GM12878 (cell line): ENCODE results near the gene SCRN1. TPM values are rescaled to one million over a fixed set of nuclear protein-coding genes. Genes with fewer than 3 reads are reported as not detected.

ENCODE experiments used
- ATAC-seq: fragments of 200-7000 bp; cut with Tn5 transposase; 3 replicates; pipeline ENCODE4 v1.9.1; 2020; ENCODE audit warnings: mild to moderate bottlenecking, moderate library complexity
- BruUV-seq: library from RNA; stranded (reverse); fragments of 400-500 nt; replicated peaks from 2 replicates; lab custom pipeline; 2021; lab: Mats Ljungman, UMichigan
- CTCF ChIA-PET: fragments of 300-600 bp; sonication (Branson Sonifier 250); formaldehyde crosslinking; extraction: SDS; loops from one replicate; lab custom pipeline; 2021; ENCODE audit warnings: inconsistent platforms; lab: Yijun Ruan, JAX
- POLR2A ChIA-PET: fragments of 350-600 bp; formaldehyde crosslinking; extraction: SDS; loops from one replicate; lab custom pipeline; 2021; ENCODE audit warnings: inconsistent platforms; lab: Charles Lee
- RAD21 ChIA-PET: fragments of 300-600 bp; sonication (Branson Sonifier 250); formaldehyde crosslinking; loops from one replicate; lab custom pipeline; 2023; ENCODE audit warnings: antibody characterized with exemption; ENCODE audit not compliant: unreplicated experiment; lab: Charles Lee
- SMC1A ChIA-PET: fragments of 300-600 bp; sonication (Branson Sonifier 250); formaldehyde crosslinking; loops from one replicate; lab custom pipeline; 2023; ENCODE audit not compliant: unreplicated experiment, uncharacterized antibody; lab: Charles Lee
- DNase-seq: peaks from one replicate; pipeline ENCODE4 v3.0.0-alpha.2; 2011; ENCODE audit warnings: low read depth, low spot score
- FAIRE-seq: peaks from 3 replicates; lab custom pipeline; 2011; peaks lifted over from hg19 to GRCh38; lab: Jason Lieb, UNC
- H2AFZ ChIP-seq: 2 replicates; pipeline ENCODE4 v1.6.0; 2011; ENCODE audit warnings: low read depth, low read length, control low read depth; ENCODE audit not compliant: control insufficient read depth
- H3K27ac ChIP-seq: 2 replicates; pipeline ENCODE4 v1.5.1; 2011; ENCODE audit warnings: control low read depth; ENCODE audit not compliant: control insufficient read depth, insufficient read depth
- H3K27me3 ChIP-seq, 2 experiments: replicated peaks in 1 of 2; 2 replicates each; pipeline versions ENCODE4 v1.6.0 to v1.6.1; 2011; ENCODE audit warnings: low read length in 1 of 2; ENCODE audit not compliant: control insufficient read depth in 2 of 2, insufficient read depth in 2 of 2
- H3K36me3 ChIP-seq, 2 experiments: 2 replicates each; pipeline ENCODE4 v1.5.1; 2011; ENCODE audit warnings: low read length in 1 of 2; ENCODE audit not compliant: control insufficient read depth in 2 of 2, insufficient read depth in 2 of 2
- H3K4me1 ChIP-seq: 2 replicates; pipeline ENCODE4 v1.6.1; 2011; ENCODE audit warnings: mild to moderate bottlenecking, low read length, moderate library complexity, mixed read lengths; ENCODE audit not compliant: control insufficient read depth, insufficient read depth
- H3K4me2 ChIP-seq: 2 replicates; pipeline ENCODE4 v1.6.0; 2011; ENCODE audit warnings: control low read depth; ENCODE audit not compliant: control insufficient read depth, insufficient read depth
- H3K4me3 ChIP-seq: fragments of 200-600 bp; sonication (generic); 2 replicates; pipeline ENCODE4 v1.5.1; 2016
- H3K79me2 ChIP-seq: 2 replicates; pipeline ENCODE4 v1.6.0; 2011; ENCODE audit warnings: low read length; ENCODE audit not compliant: control insufficient read depth, insufficient read depth
- H3K9ac ChIP-seq: 2 replicates; pipeline ENCODE4 v1.8.0; 2011; ENCODE audit warnings: low read length, control low read depth, mixed read lengths; ENCODE audit not compliant: control insufficient read depth, insufficient read depth
- H3K9me3 ChIP-seq: replicated peaks from 3 replicates; pipeline ENCODE4 v1.5.1; 2011; ENCODE audit warnings: mild to moderate bottlenecking, low read length; ENCODE audit not compliant: control insufficient read depth, insufficient read depth
- H4K20me1 ChIP-seq: 2 replicates; pipeline ENCODE4 v1.6.0; 2011; ENCODE audit not compliant: control insufficient read depth, insufficient read depth
- EP300 ChIP-seq, 2 experiments: fragments of 150-350 bp in 1 of 2; IDR thresholded peaks; 2 replicates each; pipeline ENCODE4 v1.6.1; 2011 to 2012; ENCODE audit warnings: low read depth in 2 of 2, low read length in 2 of 2, borderline replicate concordance in 1 of 2, improper control_type of control experiment in 1 of 2, inconsistent platforms in 1 of 2; ENCODE audit not compliant: control insufficient read depth in 1 of 2
- FOS ChIP-seq: IDR thresholded peaks from 3 replicates; pipeline ENCODE4 v1.6.1; 2011; ENCODE audit warnings: borderline replicate concordance; ENCODE audit not compliant: insufficient read length; ENCODE audit errors: extremely low read depth
- HDAC2 ChIP-seq: fragments of 200-600 bp; sonication (generic); IDR thresholded peaks from 2 replicates; pipeline ENCODE4 v1.6.1; 2017
- IRF5 ChIP-seq: fragments of 450-650 bp; IDR thresholded peaks from 2 replicates; pipeline ENCODE4 v1.6.1; 2017; ENCODE audit warnings: borderline replicate concordance
- MTA2 ChIP-seq: fragments of 450-650 bp; IDR thresholded peaks from 2 replicates; pipeline ENCODE4 v1.6.1; 2016; ENCODE audit warnings: low read depth, mild to moderate bottlenecking, moderate library complexity
- NKRF ChIP-seq: fragments of 450-650 bp; conservative IDR thresholded peaks from 2 replicates; pipeline ENCODE4 v1.6.1; 2017; ENCODE audit warnings: mild to moderate bottlenecking, moderate library complexity
- RB1 ChIP-seq: fragments of 450-650 bp; formaldehyde crosslinking; IDR thresholded peaks from 2 replicates; pipeline ENCODE4 v1.6.1; 2017; ENCODE audit warnings: mild to moderate bottlenecking, borderline replicate concordance
- ZNF592 ChIP-seq: fragments of 450-650 bp; IDR thresholded peaks from 2 replicates; pipeline ENCODE4 v1.6.1; 2017; ENCODE audit warnings: mild to moderate bottlenecking, moderate library complexity
- WGBS: methylation state at CpG from one replicate; pipeline ENCODE4 v1.1.6; 2016; ENCODE audit warnings: low lambda C conversion rate; ENCODE audit not compliant: insufficient replicate concordance, insufficient coverage; ENCODE audit errors: missing lambda C conversion rate; 5-methylcytosine and 5-hydroxymethylcytosine counted together
- in situ Hi-C: fragments of 300-500 bp; cut with MboI; formaldehyde crosslinking; loops from 9 replicates; pipeline ENCODE4 v1.14.3; 2018; ENCODE audit warnings: mixed read lengths
- intact Hi-C: fragments of 100-400 bp; cut with micrococcal nuclease; formaldehyde crosslinking; loops from one replicate; pipeline ENCODE4 v1.14.2; 2022; ENCODE audit not compliant: unreplicated experiment
- polyA plus RNA-seq, 11 experiments: library from polyadenylated mRNA; depleted of rRNA in 4 of 11; unstranded in 6 of 11; stranded (reverse) in 5 of 11; fragments of >200 nt; fragmentation: Nextera tagmentation in 4 of 11; fragmentation: Illumina TruSeq in 1 of 11; extraction: Ambion mirVana in 4 of 11; extraction: Trizol in 1 of 11; gene quantifications; 1 replicate in 1 of 11; 2 replicates in 10 of 11; pipeline versions ENCODE4 v1.2.1 to v1.2.3, GENCODE V29; 2011 to 2016; ENCODE audit warnings: inconsistent platforms in 2 of 11, missing spikeins in 2 of 11, low read depth in 1 of 11
- total RNA-seq, 4 experiments: library from RNA; depleted of rRNA in 3 of 4; stranded (reverse); fragments of >200 nt in 3 of 4; fragmentation: Illumina TruSeq in 1 of 4; extraction: Trizol in 1 of 4; gene quantifications; 2 replicates each; pipeline versions ENCODE4 v1.2.1 to v1.2.3, GENCODE V29; 2013 to 2021

SCRN1 gene
- total and polyA plus RNA-seq, 10 of the 15 experiments (the other 5 are each of a cell fraction or from before 2014, with no cell fraction given), result 11.1 to 67.6 (median 41.7) TPM

- ATAC-seq (no peak), DNase-seq (no peak), FAIRE-seq (no peak)
- no peak overlapping the region for H3K4me2 ChIP-seq
- in situ Hi-C loops, result no loop called here
- no peak overlapping the region for H3K4me3 ChIP-seq
- CTCF ChIA-PET, result interaction anchor here (0.6 kb wide), 1 partner anchor 47 kb away, joined by 4 read pairs; no protein-coding TSS in a partner anchor
- H3K79me2 ChIP-seq, result no peaks in the 10 kb centered on the region
- no peak overlapping the region for H3K9ac ChIP-seq
- no peaks in the 10 kb centered on the region for H3K4me1 ChIP-seq
- H3K36me3 ChIP-seq, result no peaks in the 10 kb centered on the region; a peak in 2 of 4 replicates
- H3K9me3 ChIP-seq, result no peaks in the 10 kb centered on the region
- TF ChIP-seq NKRF, result no peak
- TF ChIP-seq RB1, result no peak
- intact Hi-C loops, result no loop called here
- POLR2A ChIA-PET, result interaction anchor here (1.6 kb wide), 1 partner anchor 17 kb away, joined by 4 read pairs; the partner anchor contains the start of genes FKBP14 and PLEKHA8
- RAD21 ChIA-PET, result no interaction called here
- no peaks in the 10 kb centered on the region for H3K27me3 ChIP-seq
- no peaks in the 10 kb centered on the region for H4K20me1 ChIP-seq
- H3K27ac ChIP-seq, result no peak overlapping the region
- H2AFZ ChIP-seq, result no peak overlapping the region
- BruUV-seq, result no TSS peak
- SMC1A ChIA-PET, result no interaction called here
- 98% methylated on average over 6 of the region's 6 CpGs for WGBS
These were observed 20.4 kb upstream of the SCRN1 start for GRCh38 chr7:30010021-30010420.

- DNase-seq, result no peak
- Histone ChIP-seq H3K4me2 (no peak overlapping the region), H3K9me3 (no peaks in the 10 kb centered on the region), H3K4me1 (no peaks in the 10 kb centered on the region), H4K20me1 (no peaks in the 10 kb centered on the region), H2AFZ (no peak overlapping the region), H3K79me2 (no peaks in the 10 kb centered on the region), H3K27me3 (no peaks in the 10 kb centered on the region), H3K27ac (no peak overlapping the region), H3K4me3 (no peak overlapping the region), H3K36me3 (no peaks in the 10 kb centered on the region), H3K9ac (no peak overlapping the region)
- ChIA-PET SMC1A (interaction anchor here (1.0 kb wide), 1 partner anchor 13 kb away, joined by 3 read pairs; no protein-coding TSS in a partner anchor), RAD21 (no interaction called here), POLR2A (no interaction called here), CTCF (interaction anchor here (0.6 to 1.8 kb wide), 2 partner anchors 56 to 816 kb away, joined by 4 read pairs; no protein-coding TSS in a partner anchor)
- no peak for ATAC-seq
- WGBS, result 98% methylated on average over 3 of the region's 3 CpGs
- no TSS peak for BruUV-seq
- in situ Hi-C loops (no loop called here), intact Hi-C loops (no loop called here)
- FAIRE-seq, result no peak
- TF ChIP-seq ZNF592 (no peak), MTA2 (no peak), FOS (no peak), EP300 (IDR thresholded peaks at IDR 0.05; ENCODE audit: borderline replicate concordance in 1 of 2, control insufficient read depth in 1 of 2, low read depth in 2 of 2, low read length in 2 of 2) (no peak), HDAC2 (no peak), IRF5 (no peak)
These were observed 15.9 kb upstream of the SCRN1 start for GRCh38 chr7:30005464-30005863.
